GM12872 (cell line): ENCODE results near the gene MED27.

Experiments
- CTCF ChIP-seq: IDR thresholded peaks from 3 replicates; pipeline ENCODE4 v1.5.1; 2011; ENCODE audit warnings: low read depth, mild to moderate bottlenecking, low read length, moderate library complexity; ENCODE audit not compliant: insufficient read depth

Gene MED27

GRCh38 chr9:131981116-131981776 lies 98.4 kb downstream of the MED27 start:
- no peak for TF ChIP-seq CTCF

- TF ChIP-seq CTCF: no peak
These were observed 99.2 kb downstream of the MED27 start for GRCh38 chr9:131980267-131981016.

- TF ChIP-seq CTCF: no peak
These were observed 102.4 kb downstream of the MED27 start for GRCh38 chr9:131977109-131977838.

- no peak for TF ChIP-seq CTCF
These were observed 103.2 kb downstream of the MED27 start for GRCh38 chr9:131976157-131977108.

- no peak for TF ChIP-seq CTCF
These were observed 106.8 kb downstream of the MED27 start for GRCh38 chr9:131972889-131973288.

- no peak for TF ChIP-seq CTCF
These were observed 108.1 kb downstream of the MED27 start for GRCh38 chr9:131971482-131972074.
